Measurements from ENCODE around the gene SEC23B.

GRCh38 chr20:18507218-18508191 lies at the start of gene SEC23B:
- TF ChIP-seq, protein P1, sequence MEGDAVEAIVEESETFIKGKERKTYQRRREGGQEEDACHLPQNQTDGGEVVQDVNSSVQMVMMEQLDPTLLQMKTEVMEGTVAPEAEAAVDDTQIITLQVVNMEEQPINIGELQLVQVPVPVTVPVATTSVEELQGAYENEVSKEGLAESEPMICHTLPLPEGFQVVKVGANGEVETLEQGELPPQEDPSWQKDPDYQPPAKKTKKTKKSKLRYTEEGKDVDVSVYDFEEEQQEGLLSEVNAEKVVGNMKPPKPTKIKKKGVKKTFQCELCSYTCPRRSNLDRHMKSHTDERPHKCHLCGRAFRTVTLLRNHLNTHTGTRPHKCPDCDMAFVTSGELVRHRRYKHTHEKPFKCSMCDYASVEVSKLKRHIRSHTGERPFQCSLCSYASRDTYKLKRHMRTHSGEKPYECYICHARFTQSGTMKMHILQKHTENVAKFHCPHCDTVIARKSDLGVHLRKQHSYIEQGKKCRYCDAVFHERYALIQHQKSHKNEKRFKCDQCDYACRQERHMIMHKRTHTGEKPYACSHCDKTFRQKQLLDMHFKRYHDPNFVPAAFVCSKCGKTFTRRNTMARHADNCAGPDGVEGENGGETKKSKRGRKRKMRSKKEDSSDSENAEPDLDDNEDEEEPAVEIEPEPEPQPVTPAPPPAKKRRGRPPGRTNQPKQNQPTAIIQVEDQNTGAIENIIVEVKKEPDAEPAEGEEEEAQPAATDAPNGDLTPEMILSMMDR (IDR thresholded peaks at IDR 0.05) = no peak
- TF ChIP-seq POLR2A (IDR thresholded peaks at IDR 0.05) = peak; percentile 81

All from right lobe of liver (tissue), 4 donors.